ENCODE measurements around the gene PUM2.

PUM2 gene

DNA sequence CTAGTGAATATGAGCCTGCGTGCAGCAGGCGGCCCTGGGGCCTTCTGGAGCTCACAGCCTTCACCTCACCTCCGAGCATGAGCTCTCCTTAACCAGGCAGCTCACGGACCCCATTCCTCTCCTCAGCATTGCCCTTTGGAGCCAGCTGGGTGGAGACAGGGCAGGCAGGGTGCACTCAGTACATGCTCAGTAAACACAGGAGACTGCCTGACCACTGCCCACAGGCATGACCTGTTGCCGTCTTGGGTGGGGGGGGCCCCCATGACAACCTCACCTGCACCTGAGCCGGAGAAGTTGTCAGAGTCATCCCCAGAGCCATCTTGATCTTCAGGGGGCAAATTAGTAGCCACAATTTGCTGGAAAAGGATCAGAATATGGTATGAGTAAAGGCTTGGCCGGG, 145.6 kb downstream of the PUM2 start:
- in situ Hi-C loops (cut with MboI; ENCODE audit: low sequenced_read_pairs): no loop called here

DNA sequence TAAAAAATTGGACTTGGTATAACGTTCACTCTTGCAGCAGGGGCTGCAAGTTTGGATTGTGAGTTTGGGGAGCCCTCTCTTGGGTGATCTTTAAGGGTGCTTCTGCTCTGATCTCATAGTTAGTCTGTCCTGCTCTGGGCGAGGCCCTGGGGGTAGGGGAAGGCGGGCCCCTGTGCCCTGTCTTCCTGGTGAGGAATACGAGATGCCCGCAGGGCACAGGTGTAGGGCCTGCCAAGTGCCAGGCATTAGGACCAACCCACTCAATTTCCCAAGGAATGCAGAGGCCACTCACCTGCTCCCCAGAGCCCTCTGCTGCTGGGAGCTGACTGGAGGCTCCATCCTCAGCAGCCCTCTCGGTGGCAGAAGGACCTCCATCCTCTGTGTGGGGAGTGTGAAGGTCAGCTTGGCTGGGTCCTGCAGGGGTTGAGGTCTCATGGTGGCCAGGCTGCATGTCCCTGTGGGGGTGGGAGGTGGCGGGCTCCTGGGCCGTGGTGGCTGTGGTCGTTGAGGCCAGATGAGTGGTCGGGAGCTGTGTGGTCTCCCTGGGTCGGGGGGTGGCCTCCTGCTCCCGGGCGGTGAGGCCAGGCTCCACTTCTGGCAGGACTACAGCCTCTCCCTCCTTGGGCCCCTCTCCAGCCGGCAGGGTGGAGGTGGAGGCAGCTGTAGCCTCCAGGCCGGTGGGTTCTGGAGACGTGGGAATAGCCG, 147.0 kb downstream of the PUM2 start:
- in situ Hi-C loops (cut with MboI; ENCODE audit: low sequenced_read_pairs): no loop called here

DNA sequence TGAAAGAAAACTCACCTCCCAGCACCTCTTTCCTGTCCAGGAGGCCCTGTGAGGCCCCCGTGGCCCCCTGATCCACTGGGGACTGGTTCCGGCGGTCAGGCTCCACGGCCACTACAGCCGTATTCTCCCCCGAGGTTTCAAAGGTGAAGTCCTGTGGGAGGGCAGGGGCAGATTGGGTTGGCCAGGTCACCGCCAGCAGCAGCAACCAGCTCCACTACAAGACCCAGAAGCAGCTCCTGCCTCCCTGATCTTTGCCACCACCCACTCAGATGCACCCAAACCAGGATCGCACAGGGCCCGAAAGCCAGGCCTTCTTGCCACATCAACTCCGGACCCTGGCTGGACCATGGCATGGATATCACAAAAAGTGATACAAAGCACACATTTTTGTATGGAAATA, 147.6 kb downstream of the PUM2 start:
- in situ Hi-C loops (cut with MboI; ENCODE audit: low sequenced_read_pairs): no loop called here

DNA sequence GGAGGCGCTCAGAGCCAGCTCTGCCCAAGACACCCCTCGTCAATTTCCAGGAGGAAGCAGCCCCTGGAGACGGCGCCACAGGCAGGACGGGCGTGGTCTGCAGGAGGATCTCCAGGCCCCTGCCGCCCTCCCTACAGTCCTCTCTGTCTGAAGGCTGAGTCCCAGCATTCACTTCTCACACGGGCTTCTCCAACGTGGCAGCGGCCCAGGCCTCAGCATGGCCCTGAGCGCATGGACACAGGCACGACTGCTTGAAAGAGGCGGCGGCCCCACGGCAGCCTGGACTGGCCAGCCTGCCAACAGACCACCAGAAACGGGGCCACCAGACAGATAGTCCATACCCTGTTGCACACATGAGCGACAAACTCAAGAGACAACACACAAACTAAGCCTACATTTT, 149.0 kb downstream of the PUM2 start:
- in situ Hi-C loops (cut with MboI; ENCODE audit: low sequenced_read_pairs): no loop called here

DNA sequence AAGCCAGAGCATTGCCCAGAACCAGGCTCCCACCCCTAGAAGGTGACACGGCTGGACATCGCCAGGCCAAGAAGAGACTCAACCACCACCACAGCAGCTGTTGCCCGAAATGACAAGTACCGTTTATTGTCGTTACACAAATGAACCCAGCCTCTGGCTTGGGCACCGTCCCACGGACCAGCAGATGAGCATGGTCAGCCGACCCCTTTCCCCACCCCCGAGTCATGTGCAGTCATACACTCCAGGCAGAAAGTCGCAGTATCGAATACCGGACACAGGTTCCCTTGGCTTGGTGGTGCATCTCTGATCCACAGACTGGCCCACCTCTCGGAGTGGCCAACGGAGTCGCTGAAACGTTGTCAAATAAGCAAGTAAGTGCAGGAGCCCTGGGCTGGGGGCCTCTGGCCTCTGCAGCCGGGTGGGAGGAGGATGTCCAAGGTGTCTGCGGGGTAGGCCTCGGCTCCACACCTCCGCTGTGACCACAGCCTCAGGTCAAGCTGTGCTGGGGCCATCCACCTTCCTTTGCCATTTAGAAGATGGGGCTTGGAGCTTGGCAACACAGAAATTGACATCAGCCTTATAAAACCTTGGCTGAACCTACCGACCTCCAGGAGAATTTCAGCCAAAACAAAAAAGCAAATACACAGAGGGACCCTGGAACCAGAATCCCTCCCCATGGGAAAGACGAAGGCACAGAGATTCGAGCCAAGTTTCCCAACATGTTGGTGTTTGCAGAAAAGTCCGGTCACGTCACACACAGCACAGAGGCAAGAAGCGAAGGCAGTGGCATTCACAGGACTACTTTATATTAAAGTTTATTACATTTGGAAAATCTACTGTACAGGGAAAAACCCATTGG, 149.7 kb downstream of the PUM2 start:
- in situ Hi-C loops (cut with MboI; ENCODE audit: low sequenced_read_pairs): no loop called here

DNA sequence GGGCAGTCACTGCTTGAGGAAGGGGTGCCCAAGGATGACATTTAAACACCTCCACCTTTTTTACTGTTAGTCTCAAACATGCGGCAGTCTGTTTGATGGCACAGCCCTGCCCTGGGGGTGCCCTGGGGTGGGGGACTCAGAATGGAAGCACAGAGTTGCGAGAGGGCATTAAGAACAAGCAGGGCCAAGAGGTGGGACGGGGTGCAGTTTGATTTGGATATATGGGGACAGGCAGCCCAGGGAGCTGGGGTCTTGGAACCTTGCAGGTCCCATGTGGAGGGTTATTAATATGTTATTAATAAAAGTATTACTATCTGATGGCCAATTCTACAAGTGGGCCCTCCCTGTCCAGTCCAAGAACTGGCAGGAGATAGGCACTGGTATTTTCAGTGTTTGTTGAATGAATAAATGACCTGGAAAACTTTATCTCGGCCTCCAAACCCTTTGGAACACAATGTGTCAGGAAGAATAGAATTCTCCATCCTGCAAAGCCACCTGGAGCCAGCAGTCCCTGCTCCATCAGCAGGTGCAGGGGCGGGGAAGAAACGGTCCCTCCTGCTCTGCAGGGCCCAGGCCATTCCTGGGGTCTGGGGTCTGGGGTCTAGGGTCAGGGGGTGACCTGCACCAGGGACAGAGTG, 150.9 kb downstream of the PUM2 start:
- in situ Hi-C loops (cut with MboI; ENCODE audit: low sequenced_read_pairs): no loop called here

DNA sequence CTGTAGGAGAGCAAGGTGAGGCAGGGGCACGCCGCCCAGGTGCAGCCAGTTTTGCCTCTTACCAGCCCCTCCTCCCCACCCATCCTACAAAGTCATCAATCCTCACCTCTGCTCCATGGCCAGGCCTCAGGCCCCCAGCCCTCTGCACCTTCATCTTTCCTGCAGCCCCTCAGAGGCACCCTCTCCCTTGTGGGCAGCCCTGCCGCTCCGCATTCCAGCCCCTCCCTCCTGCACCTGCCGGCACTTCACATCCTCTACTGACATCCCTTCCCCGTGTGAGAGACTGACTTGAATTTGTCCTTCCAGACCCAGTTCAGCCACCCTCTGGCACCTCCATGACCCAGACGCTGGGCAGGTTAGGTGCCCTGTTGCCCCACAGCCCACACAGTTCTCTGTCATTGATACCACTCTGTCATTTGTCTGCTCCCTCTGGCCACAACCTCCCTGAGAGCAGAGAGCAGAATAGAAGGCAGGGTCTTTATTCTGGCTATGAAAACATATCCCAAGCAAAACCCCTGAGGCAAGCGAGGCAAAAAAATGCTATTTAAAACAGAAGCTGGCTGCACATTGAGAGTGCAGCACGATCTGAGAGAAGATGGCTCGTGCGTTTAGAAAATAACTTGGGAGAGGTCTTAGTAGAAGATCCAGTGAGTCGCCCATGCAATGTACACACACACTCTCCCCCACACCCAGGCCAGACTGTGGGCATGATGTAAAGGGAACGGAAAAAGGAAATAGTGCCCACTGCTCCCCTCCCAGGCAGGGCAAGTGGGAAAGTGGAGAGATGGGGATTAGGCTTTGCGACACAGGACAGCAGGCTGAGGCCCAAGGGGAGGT, 151.6 kb downstream of the PUM2 start:
- in situ Hi-C loops (cut with MboI; ENCODE audit: low sequenced_read_pairs): no loop called here

All from HL-60/S4 treated with retinoic acid at 250 ng/mL for 4 days and 3 days (cell line).